Fibroblast of skin of scalp (primary cell): ENCODE data around the gene NLRP11. TPM values are rescaled to one million over a fixed set of nuclear protein-coding genes. Genes with fewer than 3 reads are reported as not detected.

Experiments
- DNase-seq: peaks from one replicate; pipeline ENCODE4 v3.0.0-alpha.2; 2013
- polyA plus RNA-seq, 2 experiments: library from polyadenylated mRNA; unstranded; fragments of 120-200 nt; gene quantifications; one replicate each; pipeline ENCODE4 v1.2.1, GENCODE V29; 2013; ENCODE audit not compliant: insufficient read length in 2 of 2

Gene NLRP11
- not detected for polyA plus RNA-seq (2013, experiment 1 of 2; ENCODE audit: insufficient read length)
- polyA plus RNA-seq (2013, experiment 2 of 2; ENCODE audit: insufficient read length), result not detected

GRCh38 chr19:55831846-55832245, at the start of gene NLRP11:
Gene NLRP11, minus strand, starts transcription at chr19:55831999. Its CDS starts 13,825 bp downstream, at chr19:55818174.
- DNase-seq, result no peak

GRCh38 chr19:55877211-55877610, 45.4 kb upstream of the NLRP11 start:
- no peak for DNase-seq

- DNase-seq, result no peak
Measured at GRCh38 chr19:55870736-55871135, 38.9 kb upstream of the NLRP11 start.

DNA sequence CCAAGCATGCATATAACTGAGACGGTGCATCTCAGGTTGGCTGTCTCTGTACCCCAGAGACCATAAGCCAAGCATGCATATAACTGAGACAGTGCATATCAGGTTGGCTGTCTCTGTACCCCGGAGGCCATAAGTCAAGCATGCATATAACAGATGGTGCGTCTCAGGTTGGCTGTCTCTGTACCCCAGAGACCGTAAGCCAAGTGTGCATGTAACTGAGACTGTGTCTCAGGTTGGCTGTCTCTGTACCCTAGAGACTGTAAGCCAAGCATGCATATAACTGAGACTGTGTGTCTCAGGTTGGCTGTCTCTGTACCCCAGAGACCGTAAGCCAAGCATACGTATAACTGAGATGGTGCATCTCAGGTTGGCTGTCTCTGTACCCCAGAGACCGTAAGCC, 35.3 kb upstream of the NLRP11 start:
- DNase-seq, result no peak

DNA sequence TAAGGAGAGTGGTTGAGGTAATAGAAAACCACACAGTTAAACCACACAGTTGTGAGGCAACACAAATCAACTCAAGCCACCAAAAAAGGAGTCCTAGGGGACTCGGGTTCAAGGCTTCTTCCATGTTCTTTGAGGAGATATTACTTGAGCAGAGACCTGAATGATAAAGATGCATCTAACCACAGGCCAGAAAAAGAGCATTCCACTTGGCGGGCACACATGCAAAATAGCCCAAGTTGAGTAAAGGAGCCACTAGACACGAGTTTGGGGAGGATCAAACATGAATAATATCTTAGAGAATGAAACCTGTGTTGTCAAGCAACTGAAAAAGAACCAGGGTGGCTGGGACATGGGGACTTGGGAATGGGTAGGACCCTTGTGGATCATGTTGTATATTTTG, 34.7 kb upstream of the NLRP11 start:
- no peak for DNase-seq

DNA sequence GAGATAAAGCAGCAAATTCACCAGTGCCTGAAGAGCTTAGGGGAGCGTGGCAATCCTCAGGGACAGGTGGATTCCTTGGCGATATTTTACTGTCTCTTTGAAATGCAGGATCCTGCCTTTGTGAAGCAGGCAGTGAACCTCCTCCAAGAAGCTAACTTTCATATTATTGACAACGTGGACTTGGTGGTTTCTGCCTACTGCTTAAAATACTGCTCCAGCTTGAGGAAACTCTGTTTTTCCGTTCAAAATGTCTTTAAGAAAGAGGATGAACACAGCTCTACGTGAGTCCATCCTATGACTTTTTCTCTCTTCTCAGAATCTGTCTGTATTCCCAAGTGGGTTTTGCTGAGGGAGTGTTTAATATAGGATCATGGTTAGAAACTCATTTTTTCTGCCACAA, 27.2 kb upstream of the NLRP11 start:
- DNase-seq, result no peak

- no peak for DNase-seq
Measured at GRCh38 chr19:55858401-55858800, 26.6 kb upstream of the NLRP11 start.

- DNase-seq, result no peak
Measured at GRCh38 chr19:55857974-55858373, 26.2 kb upstream of the NLRP11 start.

DNA sequence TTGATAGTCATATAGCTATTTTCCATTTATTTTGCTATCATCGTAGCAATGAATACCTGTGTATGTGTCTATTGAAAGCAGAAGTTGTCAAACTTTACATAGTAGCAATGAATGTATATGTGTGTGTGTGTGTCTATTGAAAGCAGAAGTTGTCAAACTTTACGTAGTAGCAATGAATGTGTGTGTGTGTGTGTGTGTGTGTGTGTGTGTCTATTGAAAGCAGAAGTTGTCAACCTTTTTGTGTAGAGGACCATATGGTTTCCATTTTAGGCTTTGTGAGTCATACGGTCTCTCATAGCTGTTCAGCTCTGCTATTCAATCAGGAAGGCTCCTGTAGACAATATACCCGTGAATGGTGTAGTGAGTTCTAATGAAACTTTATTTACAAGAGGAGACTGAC, 25.4 kb upstream of the NLRP11 start:
- DNase-seq, result no peak

DNA sequence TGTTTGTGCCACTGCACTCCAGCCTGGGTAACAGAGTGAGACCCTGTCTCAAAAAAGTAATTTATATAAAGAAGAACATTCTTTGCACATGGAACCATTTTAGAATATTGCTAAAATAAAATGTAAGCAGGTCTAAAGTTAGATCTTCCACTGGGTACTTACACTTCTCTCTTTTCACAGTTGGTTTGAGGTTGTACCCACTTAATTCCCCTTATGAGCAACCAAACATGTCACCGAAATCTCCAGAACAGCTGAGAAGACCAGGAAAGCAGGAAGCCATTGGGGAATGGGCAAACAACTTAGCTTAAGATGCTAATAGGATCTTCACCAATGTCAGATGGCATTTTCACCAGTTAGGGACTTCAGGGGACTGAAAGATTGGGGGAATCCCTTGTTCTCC, 23.4 kb upstream of the NLRP11 start:
- DNase-seq, result no peak

DNA sequence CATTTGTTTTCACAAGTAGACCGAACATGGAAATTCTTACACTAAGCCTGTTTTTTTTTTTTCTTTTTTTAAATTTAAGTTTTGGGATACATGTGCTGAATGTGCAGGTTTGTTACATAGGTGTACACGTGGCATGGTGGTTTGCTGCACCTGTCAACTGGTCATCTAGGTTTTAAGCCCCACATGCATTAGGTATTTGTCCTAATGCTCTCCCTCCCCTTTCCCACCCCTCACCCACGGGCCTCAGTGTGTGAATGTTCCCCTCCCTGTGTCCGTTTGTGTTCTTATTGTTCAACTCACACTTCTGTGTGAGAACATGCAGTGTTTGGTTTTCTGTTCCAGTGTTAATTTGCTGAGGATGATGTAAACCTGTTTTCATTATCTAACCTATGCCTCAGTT, 7.1 kb upstream of the NLRP11 start:
- no peak for DNase-seq

GRCh38 chr19:55838251-55838650, 6.5 kb upstream of the NLRP11 start:
- no peak for DNase-seq

DNA sequence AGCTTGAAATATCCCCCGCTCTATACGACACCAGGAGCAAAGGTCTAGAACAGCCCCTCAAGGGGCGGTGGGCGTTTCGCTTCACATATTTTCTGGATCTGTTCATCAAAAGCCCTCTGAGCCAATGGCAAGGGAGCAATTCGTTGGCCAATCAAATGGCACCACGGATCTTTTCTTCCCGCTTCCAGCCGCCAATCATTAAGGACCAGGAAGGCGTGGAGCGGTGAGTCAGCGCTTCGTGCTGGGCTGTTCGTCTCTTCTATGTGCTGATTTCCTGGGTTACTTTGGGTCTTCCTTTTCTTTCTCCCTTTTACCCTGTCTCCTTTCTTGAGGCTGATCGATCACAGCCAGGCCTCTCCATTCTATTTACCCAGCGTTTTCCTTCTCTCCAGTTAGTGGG, 4.5 kb upstream of the NLRP11 start, which contains the start of gene NLRP4:
Gene NLRP4, plus strand, starts transcription at position 201 of the 400 bp plus-strand sequence. CDS start 15,541 bp downstream, outside the sequence.
- no peak for DNase-seq

GRCh38 chr19:55832676-55833075, 877 bp upstream of the NLRP11 start:
- DNase-seq, result no peak

DNA sequence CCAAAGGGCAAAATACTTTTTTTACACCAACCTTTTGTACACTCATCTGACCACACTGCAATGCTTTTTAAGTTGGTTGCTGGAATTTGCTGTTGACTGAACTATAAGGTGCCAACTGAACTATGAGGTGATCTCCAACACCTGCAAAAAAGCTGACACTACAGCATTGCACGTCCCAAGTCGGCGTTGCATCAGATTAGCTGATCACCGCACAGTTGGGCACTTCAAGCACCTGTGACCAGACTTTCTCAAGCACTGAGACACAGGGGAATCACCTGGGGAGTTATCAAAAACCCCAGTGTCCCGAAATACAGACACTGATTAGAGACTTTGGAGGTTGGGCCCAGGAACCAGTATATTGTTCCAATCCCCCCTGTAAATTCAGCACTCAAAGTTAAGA, 1.1 kb downstream of the NLRP11 start:
- no peak for DNase-seq

- no peak for DNase-seq
Measured at GRCh38 chr19:55820037-55820436, 11.8 kb downstream of the NLRP11 start.

- DNase-seq, result no peak
Measured at GRCh38 chr19:55813906-55814305, 17.9 kb downstream of the NLRP11 start.

DNA sequence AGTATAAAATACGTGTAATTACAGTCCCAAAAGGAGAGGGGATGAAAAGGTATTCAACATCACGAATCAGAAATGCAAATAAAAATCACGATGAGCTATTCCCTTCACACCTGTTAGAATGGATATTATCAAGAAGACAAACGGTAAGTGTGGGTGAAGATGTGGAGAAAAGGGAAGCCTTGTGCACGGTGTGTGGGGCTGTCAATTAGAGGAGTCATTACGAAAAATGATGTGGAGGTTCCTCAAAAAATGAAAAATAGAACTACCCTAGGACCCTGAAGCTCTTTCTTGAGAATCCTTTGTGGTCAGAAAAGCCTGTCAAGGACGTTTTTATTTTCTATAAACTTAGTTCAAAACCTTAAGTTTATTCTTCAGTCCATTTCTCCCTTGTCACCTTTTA, 19.4 kb downstream of the NLRP11 start:
- no peak for DNase-seq

DNA sequence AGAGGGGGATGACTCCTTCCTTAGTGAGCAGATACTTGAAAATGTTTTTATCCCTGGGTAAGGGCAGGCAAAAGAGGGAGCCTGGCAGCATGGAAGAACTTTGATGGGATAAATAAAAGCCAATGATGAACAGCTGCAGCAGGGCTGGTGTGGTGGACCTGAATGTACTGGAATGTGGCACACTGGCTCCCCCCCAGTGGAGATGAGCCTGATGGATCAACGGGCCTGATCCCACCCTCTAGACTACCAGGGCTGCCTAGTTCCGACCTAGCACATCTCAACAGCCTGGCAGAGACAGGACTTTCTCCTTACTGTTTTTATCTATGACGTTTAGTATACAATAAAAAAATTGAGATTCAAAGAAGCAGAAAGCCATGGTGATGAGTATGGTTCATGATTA, 20.5 kb downstream of the NLRP11 start:
- no peak for DNase-seq

DNA sequence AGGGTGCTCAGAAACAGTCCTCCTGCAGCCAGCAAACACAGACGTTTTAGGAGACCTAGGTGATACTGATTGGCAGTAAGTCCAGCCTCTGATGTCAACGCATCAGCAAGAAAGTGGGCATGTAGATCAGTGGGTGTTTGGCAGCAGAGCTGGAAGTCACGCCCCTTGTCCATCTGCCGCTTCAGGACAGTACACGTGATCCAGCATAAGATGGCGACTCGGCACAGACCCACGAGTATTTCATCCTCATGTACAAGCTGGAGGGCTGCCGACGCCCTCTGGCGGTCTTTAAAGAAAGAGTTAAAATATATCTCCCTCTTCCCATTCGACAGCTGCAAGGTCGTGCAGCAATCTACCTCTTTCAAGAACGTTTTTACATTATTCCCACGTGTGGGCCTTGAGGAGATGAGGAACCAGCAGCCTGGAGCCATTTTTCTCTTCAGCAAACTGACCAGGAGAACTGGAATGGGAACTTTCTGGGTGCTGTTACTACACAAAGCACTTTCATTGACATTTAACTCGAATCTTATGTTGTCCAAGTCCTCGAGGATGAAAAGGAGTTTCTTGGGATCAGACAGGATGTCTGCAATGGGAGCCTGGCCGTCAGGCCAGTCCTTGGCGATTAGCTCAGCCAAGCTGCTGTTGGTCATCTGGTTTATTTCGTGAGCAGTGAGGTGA, 22.3 kb downstream of the NLRP11 start:
- peak; percentile 7 for DNase-seq

DNA sequence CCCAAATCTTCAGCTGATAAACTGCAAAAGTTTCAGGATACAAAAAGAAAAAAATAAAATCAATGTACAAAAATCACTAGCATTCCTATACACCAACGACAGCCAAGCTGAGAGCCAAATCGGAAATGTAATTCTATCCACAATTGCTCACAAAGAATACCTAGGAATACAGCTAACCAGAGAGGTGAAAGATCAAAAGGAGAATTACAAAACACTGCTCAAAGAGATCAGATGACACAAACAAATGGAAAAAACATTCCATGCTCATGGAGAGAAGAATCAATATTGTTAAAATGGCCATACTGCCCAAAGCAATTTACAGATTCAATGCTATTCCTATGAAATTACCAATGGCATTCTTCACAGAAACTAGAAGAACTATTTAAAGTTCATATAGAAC, 29.5 kb downstream of the NLRP11 start:
- no peak for DNase-seq

DNA sequence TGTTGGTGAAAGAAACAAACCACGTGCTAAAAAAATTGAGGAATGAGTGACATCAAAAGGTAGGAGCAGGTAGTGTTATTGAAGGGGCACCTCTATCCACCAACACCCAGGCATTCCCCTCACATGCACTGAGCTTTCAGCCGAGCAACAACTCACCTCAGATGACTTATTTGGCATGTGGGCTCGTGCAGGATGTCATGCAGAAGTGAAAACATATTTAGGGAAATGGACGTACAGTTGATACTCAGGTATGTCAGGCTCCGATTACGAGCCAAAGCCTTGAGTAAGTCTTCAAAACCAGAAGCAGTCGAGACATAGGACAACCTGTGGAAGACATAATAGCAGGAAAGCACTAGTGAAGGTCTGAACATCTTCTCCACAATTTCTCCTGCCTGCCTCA, 30.4 kb downstream of the NLRP11 start:
- no peak for DNase-seq

- no peak for DNase-seq
Measured at GRCh38 chr19:55795021-55795420, 36.8 kb downstream of the NLRP11 start.

GRCh38 chr19:55781112-55781511, 50.7 kb downstream of the NLRP11 start:
- DNase-seq, result no peak

GRCh38 chr19:55778331-55778730, 53.5 kb downstream of the NLRP11 start:
- DNase-seq, result no peak
